ENCODE data around the gene SCO2. TPM values are rescaled to one million over a fixed set of nuclear protein-coding genes. Genes with fewer than 3 reads are reported as not detected.

The SCO2 gene, protein sequence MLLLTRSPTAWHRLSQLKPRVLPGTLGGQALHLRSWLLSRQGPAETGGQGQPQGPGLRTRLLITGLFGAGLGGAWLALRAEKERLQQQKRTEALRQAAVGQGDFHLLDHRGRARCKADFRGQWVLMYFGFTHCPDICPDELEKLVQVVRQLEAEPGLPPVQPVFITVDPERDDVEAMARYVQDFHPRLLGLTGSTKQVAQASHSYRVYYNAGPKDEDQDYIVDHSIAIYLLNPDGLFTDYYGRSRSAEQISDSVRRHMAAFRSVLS
- total RNA-seq, result 10 to 100 TPM in 1 of 4 donors, 1 to 10 TPM in 2, not detected in 1; 5.1 to 63.6 (median 5.9) TPM

DNA sequence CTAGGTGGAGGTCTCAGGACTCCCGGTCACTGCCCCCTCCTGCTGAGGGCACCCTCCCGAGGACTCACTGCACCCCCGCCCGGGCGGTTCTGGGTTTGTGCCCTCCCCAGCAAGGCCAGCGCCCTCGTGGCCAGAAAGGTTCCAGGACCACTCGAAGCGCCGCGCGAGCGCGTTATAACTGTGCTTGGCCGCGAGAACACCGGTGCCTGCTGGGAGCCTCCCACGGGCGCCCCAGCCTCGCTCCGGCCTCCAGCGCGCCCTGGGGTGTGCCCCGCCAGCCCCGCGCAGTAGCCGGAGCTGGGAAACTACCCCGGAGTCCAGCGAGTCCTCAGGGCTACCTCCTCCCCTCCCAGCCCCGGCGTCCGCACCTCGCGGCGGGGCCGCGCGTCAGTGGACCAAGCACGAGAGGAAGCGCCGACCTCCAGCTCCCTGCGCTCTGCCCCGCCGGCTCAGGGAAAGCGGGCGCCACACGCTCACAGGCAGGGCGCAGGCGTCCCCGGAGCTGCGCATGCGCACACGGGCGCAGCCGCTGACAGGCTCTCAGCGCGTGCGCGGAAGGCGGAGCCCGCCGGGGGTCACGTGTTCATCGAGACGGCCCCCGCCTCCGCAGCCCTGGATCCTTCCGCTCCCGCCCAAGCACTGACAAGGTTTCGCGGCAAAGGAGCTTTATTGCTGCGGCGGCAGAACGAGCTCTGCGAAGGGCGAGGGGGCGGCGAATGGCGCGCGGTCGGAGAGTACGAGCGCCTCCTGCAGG is at the start of gene SCO2:
SCO2 (minus strand) TSS at position 495 of the 754 bp plus-strand sequence. CDS start 1,187 bp downstream, outside the sequence.
- peak; percentile 90 for TF ChIP-seq POLR2A (IDR thresholded peaks at IDR 0.05)
- TF ChIP-seq, protein P1, sequence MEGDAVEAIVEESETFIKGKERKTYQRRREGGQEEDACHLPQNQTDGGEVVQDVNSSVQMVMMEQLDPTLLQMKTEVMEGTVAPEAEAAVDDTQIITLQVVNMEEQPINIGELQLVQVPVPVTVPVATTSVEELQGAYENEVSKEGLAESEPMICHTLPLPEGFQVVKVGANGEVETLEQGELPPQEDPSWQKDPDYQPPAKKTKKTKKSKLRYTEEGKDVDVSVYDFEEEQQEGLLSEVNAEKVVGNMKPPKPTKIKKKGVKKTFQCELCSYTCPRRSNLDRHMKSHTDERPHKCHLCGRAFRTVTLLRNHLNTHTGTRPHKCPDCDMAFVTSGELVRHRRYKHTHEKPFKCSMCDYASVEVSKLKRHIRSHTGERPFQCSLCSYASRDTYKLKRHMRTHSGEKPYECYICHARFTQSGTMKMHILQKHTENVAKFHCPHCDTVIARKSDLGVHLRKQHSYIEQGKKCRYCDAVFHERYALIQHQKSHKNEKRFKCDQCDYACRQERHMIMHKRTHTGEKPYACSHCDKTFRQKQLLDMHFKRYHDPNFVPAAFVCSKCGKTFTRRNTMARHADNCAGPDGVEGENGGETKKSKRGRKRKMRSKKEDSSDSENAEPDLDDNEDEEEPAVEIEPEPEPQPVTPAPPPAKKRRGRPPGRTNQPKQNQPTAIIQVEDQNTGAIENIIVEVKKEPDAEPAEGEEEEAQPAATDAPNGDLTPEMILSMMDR (IDR thresholded peaks at IDR 0.05), result peak in 4 of 5 experiments; percentile 24 to 56 (median 42)
- peak; percentile 90 to 98 (median 91) for TF ChIP-seq POLR2AphosphoS5 (IDR thresholded peaks at IDR 0.05)
- TF ChIP-seq EP300 (IDR thresholded peaks at IDR 0.05; ENCODE audit: low read depth), result no peak
- in situ Hi-C loops (cut with MboI; ENCODE audit: low pct_ligation_motif_present in 1 of 4, low pct_unique_long_range_greater_than_20kb in 1 of 4, low sequenced_read_pairs in 3 of 4), result no loop called here
- Histone ChIP-seq H3K4me1 (peaks cover 14 to 49% (median 38%) of the 10 kb centered on the region in 4 donors), H3K36me3 (peaks cover 0 to 11% (median 0%) of the 10 kb centered on the region in 4 donors), H3K4me3 (peak within 1 kb of the TSS; percentile 58 to 86 (median 74)), H3K27me3 (no peaks in the 10 kb centered on the region), H3K27ac (peak within 1 kb of the TSS; percentile 95 to 99 (median 98)), H3K9me3 (no peaks in the 10 kb centered on the region)
- peak; percentile 98 for DNase-seq
- WGBS, 2 donors (ENCODE audit: low coverage in 1 of 2), result 1% methylated on average over 49 of the region's 84 CpGs; no CpG with 5 or more reads in 1 of the 2 donors
- intact Hi-C loops (cut with DNase I; ENCODE audit: low total_unique reads), result no loop called here

DNA sequence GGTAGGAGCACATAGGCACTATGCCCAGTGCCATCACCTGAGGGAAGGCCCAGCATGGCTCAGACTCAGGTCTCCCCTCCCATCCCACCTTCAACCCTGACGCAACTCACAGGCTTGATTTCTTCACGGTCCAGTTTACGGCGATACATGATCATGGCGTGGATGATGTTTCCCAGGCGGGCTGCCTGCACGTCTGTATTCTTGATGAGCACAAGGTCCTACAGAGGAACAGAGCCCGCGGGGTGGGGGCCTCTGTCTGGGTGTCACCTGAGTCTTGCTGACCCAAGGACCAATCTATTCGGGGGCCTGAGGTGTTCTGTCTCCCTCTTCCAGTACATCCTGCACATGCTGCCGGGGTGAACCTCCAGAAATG is 49.0 kb upstream of the SCO2 start:
- no peak for DNase-seq
- H3K4me1 ChIP-seq, result peaks cover 0 to 14% (median 11%) of the 10 kb centered on the region in 4 donors
- no peaks in the 10 kb centered on the region for H3K36me3 ChIP-seq
- TF ChIP-seq POLR2AphosphoS5 (IDR thresholded peaks at IDR 0.05) (no peak), EP300 (IDR thresholded peaks at IDR 0.05; ENCODE audit: low read depth) (no peak), POLR2A (IDR thresholded peaks at IDR 0.05) (no peak)
- TF ChIP-seq, protein P1 (IDR thresholded peaks at IDR 0.05), result no peak
- intact Hi-C loops (cut with DNase I; ENCODE audit: low total_unique reads) (no loop called here), in situ Hi-C loops (cut with MboI; ENCODE audit: low pct_ligation_motif_present in 1 of 4, low pct_unique_long_range_greater_than_20kb in 1 of 4, low sequenced_read_pairs in 3 of 4) (no loop called here)
- H3K27me3 ChIP-seq, result no peaks in the 10 kb centered on the region
- H3K9me3 ChIP-seq, result no peaks in the 10 kb centered on the region
- 89 to 98% methylated on average over 6 to 11 of the region's 11 CpGs for WGBS, 2 donors (ENCODE audit: low coverage in 1 of 2)
- no peak overlapping the region for H3K27ac ChIP-seq
- H3K4me3 ChIP-seq, result no peak overlapping the region

DNA sequence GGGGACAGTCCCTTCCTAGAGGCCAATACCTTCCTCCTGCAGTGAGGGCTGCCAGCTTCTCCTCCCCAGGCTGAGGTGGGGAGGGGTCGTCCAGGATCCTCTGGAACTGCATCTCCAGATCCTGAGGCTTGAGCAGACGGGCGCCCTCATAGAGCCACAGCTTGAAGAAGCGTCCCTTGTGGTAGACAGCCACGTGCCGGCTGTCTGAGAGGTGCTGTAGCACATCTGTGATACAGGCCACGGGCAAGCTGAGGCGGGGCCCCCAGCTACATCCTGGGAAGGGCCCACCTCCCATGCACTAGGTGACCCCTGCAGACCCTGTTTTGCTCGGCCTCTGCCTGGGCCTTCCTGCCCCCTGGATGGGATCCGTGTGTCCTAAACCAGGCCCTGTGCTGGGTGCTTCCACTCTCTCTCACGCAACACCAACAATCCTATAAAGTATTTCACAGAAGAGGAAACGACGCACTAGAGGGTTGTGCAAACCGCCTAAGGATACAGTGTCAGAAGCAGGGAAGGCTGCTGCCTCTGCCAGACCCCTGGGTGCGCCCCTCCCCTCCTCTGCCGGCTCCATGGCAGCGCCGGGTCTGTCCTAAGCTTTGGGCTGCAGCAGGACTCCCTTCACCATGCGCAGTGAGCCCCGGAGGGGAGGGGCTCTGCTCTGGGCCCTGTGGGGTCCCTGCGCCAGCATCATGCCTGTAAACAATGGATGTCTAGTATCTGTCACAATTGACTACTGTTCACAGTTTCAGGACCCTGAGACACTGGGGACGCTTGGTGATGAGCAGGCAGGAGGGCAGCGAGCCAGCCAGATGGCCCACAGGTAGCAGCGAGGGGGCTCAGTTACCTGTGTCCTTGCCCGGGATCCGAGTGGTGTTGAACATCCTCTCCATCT is 48.3 kb upstream of the SCO2 start:
- Histone ChIP-seq H3K27ac (no peak overlapping the region), H3K4me1 (peaks cover 0 to 16% (median 12%) of the 10 kb centered on the region in 4 donors), H3K36me3 (no peaks in the 10 kb centered on the region), H3K4me3 (no peak overlapping the region), H3K9me3 (no peaks in the 10 kb centered on the region), H3K27me3 (no peaks in the 10 kb centered on the region)
- TF ChIP-seq, protein P1 (IDR thresholded peaks at IDR 0.05), result no peak
- TF ChIP-seq EP300 (IDR thresholded peaks at IDR 0.05; ENCODE audit: low read depth), result no peak
- no peak for TF ChIP-seq POLR2A (IDR thresholded peaks at IDR 0.05)
- no peak for TF ChIP-seq POLR2AphosphoS5 (IDR thresholded peaks at IDR 0.05)
- in situ Hi-C loops (cut with MboI; ENCODE audit: low pct_ligation_motif_present in 1 of 4, low pct_unique_long_range_greater_than_20kb in 1 of 4, low sequenced_read_pairs in 3 of 4), result no loop called here
- WGBS, 2 donors (ENCODE audit: low coverage in 1 of 2), result 94 to 100% methylated on average over 2 to 26 of the region's 26 CpGs
- DNase-seq, result no peak
- intact Hi-C loops (cut with DNase I; ENCODE audit: low total_unique reads), result no loop called here

All from transverse colon (tissue), 4 donors.